ENCODE data around the gene FRK. TPM values are rescaled to one million over a fixed set of nuclear protein-coding genes. Genes with fewer than 3 reads are reported as not detected.
"Not testable (repeated sequence)": the region's sequence is repeated elsewhere in the genome, so short reads cannot be mapped to it uniquely, and the experiment has no call there.

The FRK gene
- polyA plus RNA-seq, 2 of the 4 experiments (the other 2 are of a cell fraction), result 2.2 to 8.9 TPM

GRCh38 chr6:116046737-116047136, 14.0 kb downstream of the FRK start:
- DNase-seq (ENCODE audit: low read depth in 1 of 2, low spot score in 1 of 2) (no peak), ATAC-seq (no peak), FAIRE-seq (no peak)
- Histone ChIP-seq H3K4me3 (no peak overlapping the region), H3K4me2 (no peak overlapping the region), H3K4me1 (peaks cover 21% of the 10 kb centered on the region), H3K27ac (no peak overlapping the region), H3K9me3 (no peaks in the 10 kb centered on the region)
- CTCF ChIA-PET, result interaction anchor here (0.8 kb wide), 1 partner anchor 16 kb away, joined by 3 read pairs; no protein-coding TSS in a partner anchor
- POLR2A ChIA-PET, result no interaction called here
- no peak for TF ChIP-seq ZNF302 (CRISPR knock-in tag; IDR thresholded peaks at IDR 0.05)
- TF ChIP-seq MAFK (IDR thresholded peaks at IDR 0.05; ENCODE audit: partially characterized antibody), result peak; percentile 48
- TF ChIP-seq EHF (CRISPR knock-in tag; IDR thresholded peaks at IDR 0.05), result no peak
- 6% methylated on average over 1 of the region's 1 CpG for WGBS (ENCODE audit: missing lambda C conversion rate)

- H3K4me2 ChIP-seq; DNase-seq (ENCODE audit: low read depth in 1 of 2, low spot score in 1 of 2); H3K9me3 ChIP-seq; CTCF ChIA-PET; FAIRE-seq; H3K4me3 ChIP-seq; H3K27ac ChIP-seq; POLR2A ChIA-PET; ATAC-seq: not testable (repeated sequence)
- peaks cover 21% of the 10 kb centered on the region for H3K4me1 ChIP-seq
Measured at GRCh38 chr6:116046272-116046671, 14.4 kb downstream of the FRK start.

DNA sequence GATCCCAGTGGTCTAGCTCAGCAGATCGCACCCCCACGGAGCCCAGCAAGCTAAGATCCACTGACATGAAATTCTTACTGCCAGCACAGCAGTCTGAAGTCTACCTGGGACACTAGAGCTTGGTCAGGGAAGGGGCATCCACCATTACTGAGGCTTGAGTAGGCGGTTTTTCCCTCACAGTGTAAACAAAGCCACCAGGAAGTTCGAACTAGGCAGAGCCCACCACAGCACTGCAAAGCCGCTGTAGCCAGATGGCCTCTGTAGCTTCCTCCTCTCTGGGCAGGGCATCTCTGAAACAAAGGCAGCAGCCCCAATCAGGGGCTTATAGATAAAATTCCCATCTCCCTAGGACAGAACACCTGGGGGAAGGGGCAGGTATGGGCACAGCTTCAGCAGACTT, 18.8 kb downstream of the FRK start:
- DNase-seq (ENCODE audit: low read depth in 1 of 2, low spot score in 1 of 2), result no peak
- no peaks in the 10 kb centered on the region for H3K9me3 ChIP-seq
- no peak for ATAC-seq
- FAIRE-seq, result no peak
- WGBS (ENCODE audit: missing lambda C conversion rate), result no CpG with 5 or more reads among the region's 5 CpGs
- H3K4me3 ChIP-seq, result no peak overlapping the region
- peaks cover 28% of the 10 kb centered on the region for H3K4me1 ChIP-seq
- H3K4me2 ChIP-seq, result no peak overlapping the region
- no peak overlapping the region for H3K27ac ChIP-seq
- ChIA-PET POLR2A (no interaction called here), CTCF (interaction anchor here (0.6 to 1.7 kb wide), 2 partner anchors 19 to 33 kb away, joined by 3 to 5 read pairs; partner anchors contain the start of gene FRK)
- no peak for TF ChIP-seq NR3C1 (IDR thresholded peaks at IDR 0.05)
- TF ChIP-seq HES2 (IDR thresholded peaks at IDR 0.05), result no peak
- no peak for TF ChIP-seq CHD2 (IDR thresholded peaks at IDR 0.05; ENCODE audit: low read length, partially characterized antibody)
- no peak for TF ChIP-seq HOXB5 (CRISPR knock-in tag; IDR thresholded peaks at IDR 0.05)

DNA sequence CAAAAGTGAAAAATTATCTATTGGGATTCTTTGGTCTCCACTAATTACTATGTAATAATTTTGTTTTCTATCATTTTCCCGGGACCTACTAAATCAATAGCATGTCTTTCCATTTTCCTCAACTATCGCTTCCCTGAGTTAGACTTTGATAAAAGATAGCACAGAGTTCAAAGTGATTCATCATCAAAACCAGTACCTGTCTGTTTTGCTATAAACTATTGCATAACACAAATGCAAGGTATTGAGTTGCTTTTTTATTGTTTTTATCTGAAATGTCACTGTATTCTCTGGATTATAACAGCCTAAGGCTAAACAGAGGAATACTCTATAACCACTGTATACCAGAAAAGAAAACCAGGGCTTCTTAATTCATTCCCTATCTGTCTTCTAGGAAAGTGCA, 19.7 kb downstream of the FRK start:
- Histone ChIP-seq H3K4me2 (0 out of 3 replicates have a peak overlapping the region, but pooled peaks have one; percentile 17), H3K9me3 (no peaks in the 10 kb centered on the region), H3K4me3 (no peak overlapping the region), H3K27ac (no peak overlapping the region), H3K4me1 (peaks cover 36% of the 10 kb centered on the region)
- FAIRE-seq (no peak), DNase-seq (ENCODE audit: low read depth in 1 of 2, low spot score in 1 of 2) (no peak), ATAC-seq (no peak)
- WGBS (ENCODE audit: missing lambda C conversion rate), result 90% methylated on average over 2 of the region's 2 CpGs
- ChIA-PET POLR2A (no interaction called here), CTCF (interaction anchor here (1.7 kb wide), 1 partner anchor 20 kb away, joined by 5 read pairs; the partner anchor contains the start of gene FRK)
- TF ChIP-seq GATA3 (IDR thresholded peaks at IDR 0.05; ENCODE audit: borderline replicate concordance) (no peak), HDAC2 (IDR thresholded peaks at IDR 0.05) (no peak), RCOR1 (IDR thresholded peaks at IDR 0.05; ENCODE audit: low read depth, low read length) (no peak), HOXA7 (CRISPR knock-in tag; IDR thresholded peaks at IDR 0.05) (no peak), CHD4 (IDR thresholded peaks at IDR 0.05; ENCODE audit: borderline replicate concordance) (no peak), CEBPB (IDR thresholded peaks at IDR 0.05) (no peak; a peak in 2 of 4 replicates), MYC (IDR thresholded peaks at IDR 0.05; ENCODE audit: borderline replicate concordance, low read length) (no peak), FOSL2 (IDR thresholded peaks at IDR 0.05) (no peak), FOSL2 (CRISPR knock-in tag; IDR thresholded peaks at IDR 0.05) (no peak), EHF (CRISPR knock-in tag; IDR thresholded peaks at IDR 0.05) (no peak), NFE2L2 (conservative IDR thresholded peaks at IDR 0.05; ENCODE audit: low read length) (no peak), MAZ (IDR thresholded peaks at IDR 0.05; ENCODE audit: borderline replicate concordance, low read depth, low read length) (no peak), E2F6 (IDR thresholded peaks at IDR 0.05; ENCODE audit: borderline replicate concordance, low read depth) (no peak), NPAS2 (CRISPR knock-in tag; IDR thresholded peaks at IDR 0.05; ENCODE audit: borderline replicate concordance) (no peak), ZFP36 (IDR thresholded peaks at IDR 0.05; ENCODE audit: borderline replicate concordance, partially characterized antibody) (no peak), CBX2 (IDR thresholded peaks at IDR 0.05; ENCODE audit: borderline replicate concordance, low read depth) (no peak), ZNF302 (CRISPR knock-in tag; IDR thresholded peaks at IDR 0.05) (no peak), FOXS1 (CRISPR knock-in tag; IDR thresholded peaks at IDR 0.05) (no peak), HOXB13 (CRISPR knock-in tag; IDR thresholded peaks at IDR 0.05; ENCODE audit: low read depth) (no peak)
- TF ChIP-seq, protein P1, sequence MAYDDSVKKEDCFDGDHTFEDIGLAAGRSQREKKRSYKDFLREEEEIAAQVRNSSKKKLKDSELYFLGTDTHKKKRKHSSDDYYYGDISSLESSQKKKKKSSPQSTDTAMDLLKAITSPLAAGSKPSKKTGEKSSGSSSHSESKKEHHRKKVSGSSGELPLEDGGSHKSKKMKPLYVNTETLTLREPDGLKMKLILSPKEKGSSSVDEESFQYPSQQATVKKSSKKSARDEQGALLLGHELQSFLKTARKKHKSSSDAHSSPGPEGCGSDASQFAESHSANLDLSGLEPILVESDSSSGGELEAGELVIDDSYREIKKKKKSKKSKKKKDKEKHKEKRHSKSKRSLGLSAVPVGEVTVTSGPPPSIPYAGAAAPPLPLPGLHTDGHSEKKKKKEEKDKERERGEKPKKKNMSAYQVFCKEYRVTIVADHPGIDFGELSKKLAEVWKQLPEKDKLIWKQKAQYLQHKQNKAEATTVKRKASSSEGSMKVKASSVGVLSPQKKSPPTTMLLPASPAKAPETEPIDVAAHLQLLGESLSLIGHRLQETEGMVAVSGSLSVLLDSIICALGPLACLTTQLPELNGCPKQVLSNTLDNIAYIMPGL (CRISPR knock-in tag; IDR thresholded peaks at IDR 0.05; ENCODE audit: borderline replicate concordance), result no peak
- TF ChIP-seq, protein P2, sequence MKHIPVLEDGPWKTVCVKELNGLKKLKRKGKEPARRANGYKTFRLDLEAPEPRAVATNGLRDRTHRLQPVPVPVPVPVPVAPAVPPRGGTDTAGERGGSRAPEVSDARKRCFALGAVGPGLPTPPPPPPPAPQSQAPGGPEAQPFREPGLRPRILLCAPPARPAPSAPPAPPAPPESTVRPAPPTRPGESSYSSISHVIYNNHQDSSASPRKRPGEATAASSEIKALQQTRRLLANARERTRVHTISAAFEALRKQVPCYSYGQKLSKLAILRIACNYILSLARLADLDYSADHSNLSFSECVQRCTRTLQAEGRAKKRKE (CRISPR knock-in tag; IDR thresholded peaks at IDR 0.05; ENCODE audit: low read depth), result no peak
